GM18870 (cell line): ENCODE data around the gene AKAP1.

ENCODE experiments used
- ATAC-seq: cut with Tn5 transposase; IDR thresholded peaks from one replicate; pipeline ENCODE4 v1.9.1; 2021; ENCODE audit warnings: moderate library complexity; ENCODE audit not compliant: unreplicated experiment

Gene AKAP1

DNA sequence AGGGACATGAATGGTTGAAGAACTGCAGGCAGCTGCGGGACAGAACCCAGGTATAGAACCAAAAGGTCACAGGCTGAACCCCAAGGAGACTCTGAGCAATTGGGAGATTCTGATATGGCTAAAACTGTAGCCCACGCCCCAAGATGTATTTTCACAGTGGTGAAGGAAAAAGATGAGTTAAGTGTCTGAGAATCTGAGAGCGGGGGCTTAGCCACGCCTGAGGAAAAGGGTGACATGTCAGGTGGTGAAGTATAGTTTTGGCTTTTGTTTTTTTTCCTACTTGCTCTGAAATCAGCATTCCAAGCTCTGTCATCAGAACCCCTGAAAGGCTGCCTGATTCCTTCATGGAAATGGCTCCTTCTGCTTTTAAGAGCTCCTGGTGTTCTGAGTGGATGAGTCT lies 73.3 kb downstream of the AKAP1 start:
- no peak for ATAC-seq

DNA sequence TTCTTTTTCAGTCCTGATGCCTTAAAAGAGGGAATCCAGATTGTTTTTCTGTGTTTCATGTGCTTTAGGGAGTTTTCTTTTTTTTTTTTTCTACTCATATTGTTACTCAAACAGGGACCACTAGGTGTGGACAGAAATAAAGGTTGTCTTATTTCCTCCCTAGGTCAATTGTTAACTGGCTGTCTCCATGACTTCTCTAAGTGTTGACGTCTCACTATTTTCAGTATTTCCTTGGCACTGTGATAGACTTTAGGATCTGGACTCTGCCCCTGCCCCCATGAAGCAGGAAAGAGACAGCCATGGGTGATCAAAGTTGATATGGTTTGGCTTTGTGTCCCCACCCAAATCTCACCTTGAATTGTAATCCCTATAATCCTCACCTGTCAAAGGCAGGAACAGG lies 73.7 kb downstream of the AKAP1 start:
- ATAC-seq = no peak

GRCh38 chr17:57160624-57161023 lies 75.6 kb downstream of the AKAP1 start:
- no peak for ATAC-seq

GRCh38 chr17:57164814-57165213 lies 79.8 kb downstream of the AKAP1 start:
- ATAC-seq = no peak

DNA sequence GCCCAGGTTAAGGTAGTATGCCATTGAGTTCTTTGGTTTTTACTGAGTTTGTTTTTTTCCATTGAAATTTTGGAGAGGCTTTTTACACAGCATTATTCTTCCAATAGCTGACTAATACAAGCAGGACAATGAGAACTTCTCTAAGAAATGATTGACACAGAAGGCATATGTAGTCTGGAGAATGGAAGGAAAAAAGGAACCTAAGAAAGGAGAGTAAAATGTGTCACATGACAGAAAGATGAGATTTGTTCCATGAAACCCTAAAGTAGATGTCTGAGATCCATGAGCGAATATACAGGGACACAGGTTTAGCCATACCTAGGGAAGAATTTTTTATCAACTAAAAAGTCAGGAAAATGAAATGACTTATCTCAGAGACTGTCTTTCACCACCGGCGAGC lies 80.7 kb downstream of the AKAP1 start:
- ATAC-seq = no peak

GRCh38 chr17:57166803-57167202 lies 81.8 kb downstream of the AKAP1 start:
- ATAC-seq = no peak

DNA sequence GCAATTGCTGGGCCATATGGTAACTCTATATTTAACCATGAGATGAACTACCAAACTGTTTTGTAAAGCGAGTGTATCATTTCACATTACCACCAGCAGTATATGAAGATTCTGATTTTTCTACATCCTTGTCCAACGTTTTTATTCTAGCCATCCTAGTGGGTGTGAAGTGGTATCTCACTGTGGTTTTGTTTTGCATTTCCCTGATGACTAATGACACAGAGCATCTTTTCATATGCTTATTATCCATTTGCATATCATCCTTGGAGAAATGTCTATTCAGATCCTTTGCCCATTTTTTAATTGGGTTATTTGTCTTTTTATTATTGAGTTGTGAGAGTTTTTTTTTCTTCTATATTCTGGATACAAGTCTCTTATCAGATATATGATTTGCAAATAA lies 83.6 kb downstream of the AKAP1 start:
- ATAC-seq = no peak

DNA sequence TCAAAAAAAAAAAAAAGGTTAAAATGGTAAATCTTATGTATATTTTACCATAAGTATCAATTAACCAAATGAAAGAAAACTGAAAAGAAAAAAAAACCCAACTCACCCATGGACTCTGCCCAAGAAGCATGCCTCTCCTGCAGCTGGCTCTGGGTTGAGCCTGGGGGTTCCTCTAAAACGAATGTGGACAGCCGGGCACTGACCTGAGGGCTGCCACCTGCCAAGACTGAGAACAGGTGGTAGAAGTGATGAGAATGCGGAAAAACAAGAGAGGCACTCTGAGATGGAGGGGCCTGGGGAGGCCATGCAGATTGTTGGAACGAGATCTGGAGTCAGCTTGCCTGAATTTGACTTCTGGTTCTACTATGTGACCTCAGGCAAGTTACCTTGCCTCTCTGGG lies 85.8 kb downstream of the AKAP1 start:
- no peak for ATAC-seq
